Loucy (cell line): Measurements from ENCODE around the gene PGF.
"Not testable (repeated sequence)": the region's sequence is repeated elsewhere in the genome, so short reads cannot be mapped to it uniquely, and the experiment has no call there.

Experiments used
- EZH2phosphoT487 ChIP-seq: fragments of 200-600 bp; IDR thresholded peaks from 2 replicates; pipeline ENCODE4 v1.6.1; 2018; ENCODE audit warnings: antibody characterized with exemption, mild to moderate bottlenecking, moderate library complexity, borderline replicate concordance
- TF ChIP-seq, protein P1 (sequence below): fragments of 200-600 bp; sonication (generic); conservative IDR thresholded peaks from 2 replicates; pipeline ENCODE4 v1.5.1; 2014; ENCODE audit warnings: mild to moderate bottlenecking, antibody characterized with exemption, low read length

DNA sequence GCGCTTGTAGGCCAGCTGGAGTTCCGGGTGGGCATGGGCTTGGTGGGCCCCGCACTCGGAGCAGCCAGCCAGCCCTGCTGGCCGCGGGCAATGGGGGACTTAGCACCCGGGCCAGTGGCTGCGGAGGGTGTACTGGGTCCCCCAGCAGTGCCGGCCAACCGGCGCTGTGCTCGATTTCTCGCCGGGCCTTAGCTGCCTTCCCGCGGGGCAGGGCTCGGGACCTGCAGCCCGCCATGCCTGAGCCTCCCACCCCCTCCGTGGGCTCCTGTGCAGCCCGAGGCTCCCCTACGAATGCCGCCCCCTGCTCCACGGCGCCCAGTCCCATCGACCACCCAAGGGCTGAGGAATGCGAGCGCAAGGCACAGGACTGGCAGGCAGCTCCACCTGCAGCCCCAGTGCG, 38.8 kb upstream of the PGF start:
- TF ChIP-seq, protein P1, sequence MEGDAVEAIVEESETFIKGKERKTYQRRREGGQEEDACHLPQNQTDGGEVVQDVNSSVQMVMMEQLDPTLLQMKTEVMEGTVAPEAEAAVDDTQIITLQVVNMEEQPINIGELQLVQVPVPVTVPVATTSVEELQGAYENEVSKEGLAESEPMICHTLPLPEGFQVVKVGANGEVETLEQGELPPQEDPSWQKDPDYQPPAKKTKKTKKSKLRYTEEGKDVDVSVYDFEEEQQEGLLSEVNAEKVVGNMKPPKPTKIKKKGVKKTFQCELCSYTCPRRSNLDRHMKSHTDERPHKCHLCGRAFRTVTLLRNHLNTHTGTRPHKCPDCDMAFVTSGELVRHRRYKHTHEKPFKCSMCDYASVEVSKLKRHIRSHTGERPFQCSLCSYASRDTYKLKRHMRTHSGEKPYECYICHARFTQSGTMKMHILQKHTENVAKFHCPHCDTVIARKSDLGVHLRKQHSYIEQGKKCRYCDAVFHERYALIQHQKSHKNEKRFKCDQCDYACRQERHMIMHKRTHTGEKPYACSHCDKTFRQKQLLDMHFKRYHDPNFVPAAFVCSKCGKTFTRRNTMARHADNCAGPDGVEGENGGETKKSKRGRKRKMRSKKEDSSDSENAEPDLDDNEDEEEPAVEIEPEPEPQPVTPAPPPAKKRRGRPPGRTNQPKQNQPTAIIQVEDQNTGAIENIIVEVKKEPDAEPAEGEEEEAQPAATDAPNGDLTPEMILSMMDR: not testable (repeated sequence)
- TF ChIP-seq EZH2phosphoT487: not testable (repeated sequence)
